Measurements from ENCODE around the gene WWC1. TPM values are rescaled to one million over a fixed set of nuclear protein-coding genes. Genes with fewer than 3 reads are reported as not detected.

Gene WWC1
- polyA plus RNA-seq, 1 experiment, result 5.2 TPM

DNA sequence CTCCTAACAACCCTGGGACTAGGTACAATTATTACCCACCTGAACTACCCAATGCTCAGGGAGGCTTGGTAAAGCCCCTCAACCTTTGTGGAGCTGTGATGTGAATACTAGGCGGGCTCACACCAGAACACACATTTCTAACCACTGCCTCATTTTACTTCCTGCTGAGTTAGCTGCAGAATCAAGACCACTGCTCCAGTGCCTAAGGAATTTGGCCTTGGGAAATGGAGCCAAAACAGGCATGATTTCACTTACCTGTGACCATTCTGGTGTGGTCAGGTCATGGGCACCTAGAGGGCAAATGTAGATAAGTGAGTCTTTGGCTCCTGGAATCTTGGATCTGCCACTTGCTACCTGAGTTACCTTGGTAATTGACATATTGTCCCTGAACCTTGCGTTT lies 5.2 kb downstream of the WWC1 start:
- CTCF ChIA-PET, result interaction anchor here (0.6 to 5.9 kb wide), 6 partner anchors 9 to 107 kb away, joined by 3 to 74 read pairs (median 5); no protein-coding TSS in a partner anchor
- POLR2A ChIA-PET, result no interaction called here
- H3K27ac ChIP-seq (ENCODE audit: low read depth, low read length), result no peak overlapping the region

DNA sequence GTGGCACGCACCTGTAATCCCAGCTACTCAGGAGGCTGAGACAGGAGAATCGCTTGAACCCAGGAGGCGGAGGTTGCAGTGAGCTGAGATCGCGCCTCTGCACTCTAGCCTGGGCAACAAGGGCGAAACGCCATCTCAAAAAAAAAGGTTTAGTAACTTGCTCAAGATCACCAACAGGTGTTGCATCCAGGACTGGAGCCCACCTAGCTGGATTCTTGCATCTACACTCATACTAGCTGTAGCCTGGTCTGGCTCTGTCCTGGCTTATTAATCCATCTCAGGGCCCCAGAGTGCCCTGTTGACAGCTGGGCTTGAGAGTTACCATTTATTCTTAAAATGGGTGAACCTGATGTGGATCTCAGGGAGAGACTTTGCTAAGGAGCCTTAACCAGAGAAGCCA lies 7.5 kb downstream of the WWC1 start:
- no peaks in the 10 kb centered on the region for H3K27me3 ChIP-seq (ENCODE audit: control insufficient read depth, insufficient read depth, low read length)
- TF ChIP-seq, protein P1, sequence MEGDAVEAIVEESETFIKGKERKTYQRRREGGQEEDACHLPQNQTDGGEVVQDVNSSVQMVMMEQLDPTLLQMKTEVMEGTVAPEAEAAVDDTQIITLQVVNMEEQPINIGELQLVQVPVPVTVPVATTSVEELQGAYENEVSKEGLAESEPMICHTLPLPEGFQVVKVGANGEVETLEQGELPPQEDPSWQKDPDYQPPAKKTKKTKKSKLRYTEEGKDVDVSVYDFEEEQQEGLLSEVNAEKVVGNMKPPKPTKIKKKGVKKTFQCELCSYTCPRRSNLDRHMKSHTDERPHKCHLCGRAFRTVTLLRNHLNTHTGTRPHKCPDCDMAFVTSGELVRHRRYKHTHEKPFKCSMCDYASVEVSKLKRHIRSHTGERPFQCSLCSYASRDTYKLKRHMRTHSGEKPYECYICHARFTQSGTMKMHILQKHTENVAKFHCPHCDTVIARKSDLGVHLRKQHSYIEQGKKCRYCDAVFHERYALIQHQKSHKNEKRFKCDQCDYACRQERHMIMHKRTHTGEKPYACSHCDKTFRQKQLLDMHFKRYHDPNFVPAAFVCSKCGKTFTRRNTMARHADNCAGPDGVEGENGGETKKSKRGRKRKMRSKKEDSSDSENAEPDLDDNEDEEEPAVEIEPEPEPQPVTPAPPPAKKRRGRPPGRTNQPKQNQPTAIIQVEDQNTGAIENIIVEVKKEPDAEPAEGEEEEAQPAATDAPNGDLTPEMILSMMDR (IDR thresholded peaks at IDR 0.05; ENCODE audit: low read depth, low read length), result no peak
- no peak overlapping the region for H3K4me3 ChIP-seq (ENCODE audit: low read depth, low read length)
- POLR2A ChIA-PET, result no interaction called here
- DNase-seq (ENCODE audit: low read depth, low spot score), result no peak
- CTCF ChIA-PET, result no interaction called here
- no peaks in the 10 kb centered on the region for H3K9me3 ChIP-seq (ENCODE audit: control insufficient read depth, insufficient read depth, low read length)
- H3K27ac ChIP-seq (ENCODE audit: low read depth, low read length), result no peak overlapping the region

More for the DNA sequence above, 5.2 kb downstream of the WWC1 start:
- DNase-seq (ENCODE audit: low read depth, low spot score), result no peak
- TF ChIP-seq, protein P1 (IDR thresholded peaks at IDR 0.05; ENCODE audit: low read depth, low read length), result no peak
- H3K9me3 ChIP-seq (ENCODE audit: control insufficient read depth, insufficient read depth, low read length), result no peaks in the 10 kb centered on the region
- H3K27me3 ChIP-seq (ENCODE audit: control insufficient read depth, insufficient read depth, low read length), result no peaks in the 10 kb centered on the region
- H3K4me3 ChIP-seq (ENCODE audit: low read depth, low read length), result no peak overlapping the region

DNA sequence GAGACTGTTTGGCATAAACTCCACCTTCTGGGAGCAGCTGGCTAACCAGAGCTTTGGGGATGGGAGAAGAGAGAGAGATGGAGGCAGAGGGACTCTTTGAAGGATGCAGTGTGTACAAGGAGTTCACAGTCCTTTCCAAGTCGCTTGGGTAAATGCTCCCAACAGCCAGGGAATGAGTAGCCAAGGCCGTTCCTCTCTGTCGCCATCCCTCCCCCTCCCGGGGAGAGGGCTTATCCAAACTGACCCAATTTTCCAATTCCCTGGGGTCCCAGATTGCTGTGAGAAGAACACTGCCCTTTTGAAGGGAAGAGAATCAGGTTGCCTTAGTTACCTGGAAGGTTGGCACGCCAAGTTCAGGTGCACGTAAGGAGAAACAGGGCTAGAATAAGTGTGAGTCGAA lies 7.9 kb downstream of the WWC1 start:
- TF ChIP-seq, protein P1 (IDR thresholded peaks at IDR 0.05; ENCODE audit: low read depth, low read length), result no peak
- no peak overlapping the region for H3K27ac ChIP-seq (ENCODE audit: low read depth, low read length)
- no peaks in the 10 kb centered on the region for H3K9me3 ChIP-seq (ENCODE audit: control insufficient read depth, insufficient read depth, low read length)
- no peaks in the 10 kb centered on the region for H3K27me3 ChIP-seq (ENCODE audit: control insufficient read depth, insufficient read depth, low read length)
- no peak overlapping the region for H3K4me3 ChIP-seq (ENCODE audit: low read depth, low read length)
- CTCF ChIA-PET, result no interaction called here
- POLR2A ChIA-PET, result no interaction called here
- DNase-seq (ENCODE audit: low read depth, low spot score), result no peak

DNA sequence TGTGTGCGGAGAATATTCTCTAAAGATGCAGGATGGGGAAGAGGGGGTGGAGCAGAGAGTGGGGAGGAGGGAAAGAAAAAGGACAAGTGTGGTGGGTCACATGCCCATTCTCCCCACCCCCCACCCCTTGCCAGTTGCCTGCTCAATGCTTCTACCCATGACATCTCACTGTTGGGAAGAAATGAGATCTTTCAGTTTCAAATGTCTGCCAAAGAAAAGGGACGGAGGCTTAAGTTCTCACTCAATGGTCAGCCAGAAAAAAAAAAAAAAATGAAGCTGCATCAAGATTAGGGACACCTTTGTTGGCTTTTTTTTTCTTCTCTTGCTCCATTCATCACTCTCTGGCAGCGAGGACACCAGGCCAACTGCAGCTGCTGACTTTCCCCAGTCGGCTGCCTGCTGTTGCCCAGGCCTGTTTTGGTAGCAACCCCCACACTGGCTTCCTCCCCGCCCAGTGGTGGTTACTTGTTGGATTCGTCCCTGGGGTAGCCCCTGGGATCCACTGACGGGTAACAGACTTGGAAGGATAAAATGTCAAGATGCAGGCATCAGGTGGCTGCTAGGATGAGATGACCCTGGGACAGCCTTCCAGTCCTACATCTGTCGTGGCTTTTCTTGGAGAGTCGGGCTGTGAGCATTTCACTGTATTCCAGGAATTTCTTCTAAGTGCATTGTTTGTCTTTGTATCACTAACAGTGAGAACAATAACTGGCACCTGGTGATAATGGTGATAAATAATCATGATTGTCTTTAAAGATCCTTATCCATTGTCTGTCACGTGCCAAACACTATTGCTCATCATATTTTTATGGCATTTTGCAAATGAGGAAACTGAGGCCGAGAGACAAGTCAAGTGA lies 9.1 kb downstream of the WWC1 start:
- CTCF ChIA-PET, result interaction anchor here (0.5 to 1.2 kb wide), 4 partner anchors 15 to 901 kb away, joined by 3 to 4 read pairs (median 4); no protein-coding TSS in a partner anchor
- TF ChIP-seq, protein P1 (IDR thresholded peaks at IDR 0.05; ENCODE audit: low read depth, low read length), result no peak
- Histone ChIP-seq H3K4me3 (ENCODE audit: low read depth, low read length) (no peak overlapping the region), H3K27ac (ENCODE audit: low read depth, low read length) (no peak overlapping the region), H3K9me3 (ENCODE audit: control insufficient read depth, insufficient read depth, low read length) (no peaks in the 10 kb centered on the region), H3K27me3 (ENCODE audit: control insufficient read depth, insufficient read depth, low read length) (no peaks in the 10 kb centered on the region)
- POLR2A ChIA-PET, result no interaction called here
- no peak for DNase-seq (ENCODE audit: low read depth, low spot score)
